Prostate gland (tissue), 2 donors: ENCODE measurements around the gene MYOCD.

Source experiments
- POLR2A ChIP-seq: fragments of 450-650 bp; IDR thresholded peaks from one replicate; pipeline ENCODE4 v1.6.1; 2016; ENCODE audit warnings: antibody characterized with exemption, mild to moderate bottlenecking
- TF ChIP-seq, protein P1 (sequence below), 4 experiments: fragments of 200-600 bp in 2 of 4; fragments of 450-650 bp in 2 of 4; sonication (generic) in 2 of 4; IDR thresholded peaks; 1 replicate in 3 of 4; 2 replicates in 1 of 4; pipeline ENCODE4 v1.5.1; 2016 to 2019; ENCODE audit warnings: antibody characterized with exemption in 4 of 4, mild to moderate bottlenecking in 2 of 4, moderate library complexity in 2 of 4

DNA sequence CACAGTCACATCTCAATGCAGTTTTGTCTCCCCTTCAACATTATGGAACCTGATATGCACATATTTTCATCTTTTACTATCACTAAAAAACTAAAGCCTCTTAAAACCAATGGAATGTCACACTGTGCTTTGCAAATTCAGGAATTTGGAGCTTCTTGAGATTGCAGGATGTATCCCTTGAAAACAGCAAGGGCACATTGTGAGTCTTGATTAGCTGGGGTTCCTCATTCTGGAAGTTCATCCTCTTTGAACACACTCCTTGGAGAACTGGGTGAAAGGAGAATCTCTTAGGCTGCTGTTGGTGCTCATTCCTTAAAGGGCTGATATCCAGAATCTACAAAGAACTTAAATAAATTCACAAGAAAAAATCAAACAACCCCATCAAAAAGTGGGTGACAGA is 21.1 kb upstream of the MYOCD start:
- TF ChIP-seq, protein P1, sequence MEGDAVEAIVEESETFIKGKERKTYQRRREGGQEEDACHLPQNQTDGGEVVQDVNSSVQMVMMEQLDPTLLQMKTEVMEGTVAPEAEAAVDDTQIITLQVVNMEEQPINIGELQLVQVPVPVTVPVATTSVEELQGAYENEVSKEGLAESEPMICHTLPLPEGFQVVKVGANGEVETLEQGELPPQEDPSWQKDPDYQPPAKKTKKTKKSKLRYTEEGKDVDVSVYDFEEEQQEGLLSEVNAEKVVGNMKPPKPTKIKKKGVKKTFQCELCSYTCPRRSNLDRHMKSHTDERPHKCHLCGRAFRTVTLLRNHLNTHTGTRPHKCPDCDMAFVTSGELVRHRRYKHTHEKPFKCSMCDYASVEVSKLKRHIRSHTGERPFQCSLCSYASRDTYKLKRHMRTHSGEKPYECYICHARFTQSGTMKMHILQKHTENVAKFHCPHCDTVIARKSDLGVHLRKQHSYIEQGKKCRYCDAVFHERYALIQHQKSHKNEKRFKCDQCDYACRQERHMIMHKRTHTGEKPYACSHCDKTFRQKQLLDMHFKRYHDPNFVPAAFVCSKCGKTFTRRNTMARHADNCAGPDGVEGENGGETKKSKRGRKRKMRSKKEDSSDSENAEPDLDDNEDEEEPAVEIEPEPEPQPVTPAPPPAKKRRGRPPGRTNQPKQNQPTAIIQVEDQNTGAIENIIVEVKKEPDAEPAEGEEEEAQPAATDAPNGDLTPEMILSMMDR (IDR thresholded peaks at IDR 0.05): no peak
- TF ChIP-seq POLR2A: no peak
